ENCODE measurements around the gene DOC2B. TPM values are rescaled to one million over a fixed set of nuclear protein-coding genes. Genes with fewer than 3 reads are reported as not detected.
A peak's percentile ranks its signal among the peaks of the same experiment; 100 is the strongest.
"Not testable (repeated sequence)": the region's sequence is repeated elsewhere in the genome, so short reads cannot be mapped to it uniquely, and the experiment has no call there.

The DOC2B gene
- total RNA-seq, 1 donor from 2014 or later: 77.6 TPM

- DNase-seq (ENCODE audit: low read depth): no peak
Measured at GRCh38 chr17:146983-147761, 34.3 kb downstream of the DOC2B start.

GRCh38 chr17:146546-146945 lies 34.9 kb downstream of the DOC2B start:
- DNase-seq (ENCODE audit: low read depth): no peak

DNA sequence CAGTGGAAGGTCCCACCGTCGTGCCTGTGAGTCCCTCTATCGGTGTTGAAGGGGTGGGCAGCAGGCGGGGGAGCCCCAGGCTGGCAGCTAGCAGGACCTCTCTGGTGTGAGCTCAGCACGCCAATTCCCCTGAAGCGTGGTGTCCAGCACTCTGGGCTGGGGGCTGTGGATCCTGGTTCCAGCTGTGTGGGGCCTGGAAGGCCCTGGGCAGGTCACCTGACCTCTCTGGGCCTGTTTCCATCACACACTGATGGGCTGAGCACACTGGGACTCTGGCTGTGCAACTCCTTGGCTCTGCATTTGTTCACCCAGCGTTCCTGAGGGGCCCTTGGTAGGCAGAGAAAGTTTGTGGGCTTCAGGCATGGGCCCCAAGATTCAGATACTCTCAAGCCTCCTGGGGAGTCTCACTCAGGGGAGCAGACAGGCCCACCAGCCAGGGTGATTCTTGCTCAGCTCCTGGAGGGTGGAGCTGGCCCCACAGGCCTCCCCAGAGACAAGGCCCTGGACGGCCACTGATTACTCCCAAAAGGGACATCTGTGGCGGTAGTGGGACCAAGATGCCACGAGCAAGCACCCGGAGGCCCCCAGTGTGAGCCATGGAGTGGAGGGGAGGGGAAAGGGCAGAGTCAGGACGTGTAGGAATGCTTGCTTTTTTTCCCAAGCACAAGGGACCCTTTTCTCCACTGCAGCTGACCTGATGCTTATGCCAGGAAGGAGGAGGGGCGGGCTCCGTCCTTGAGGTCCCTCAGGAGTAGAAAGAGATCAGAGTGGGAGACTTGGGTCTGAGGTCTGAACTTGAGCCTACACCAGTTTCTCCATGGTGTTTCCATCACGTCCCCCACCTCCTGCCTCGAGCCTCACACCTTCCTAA lies 35.5 kb downstream of the DOC2B start:
- DNase-seq (ENCODE audit: low read depth): no peak

GRCh38 chr17:144936-145670 lies 36.3 kb downstream of the DOC2B start:
- no peak for DNase-seq (ENCODE audit: low read depth)

GRCh38 chr17:143785-144281 lies 37.6 kb downstream of the DOC2B start:
- peak; percentile 23 for DNase-seq (ENCODE audit: low read depth)

DNA sequence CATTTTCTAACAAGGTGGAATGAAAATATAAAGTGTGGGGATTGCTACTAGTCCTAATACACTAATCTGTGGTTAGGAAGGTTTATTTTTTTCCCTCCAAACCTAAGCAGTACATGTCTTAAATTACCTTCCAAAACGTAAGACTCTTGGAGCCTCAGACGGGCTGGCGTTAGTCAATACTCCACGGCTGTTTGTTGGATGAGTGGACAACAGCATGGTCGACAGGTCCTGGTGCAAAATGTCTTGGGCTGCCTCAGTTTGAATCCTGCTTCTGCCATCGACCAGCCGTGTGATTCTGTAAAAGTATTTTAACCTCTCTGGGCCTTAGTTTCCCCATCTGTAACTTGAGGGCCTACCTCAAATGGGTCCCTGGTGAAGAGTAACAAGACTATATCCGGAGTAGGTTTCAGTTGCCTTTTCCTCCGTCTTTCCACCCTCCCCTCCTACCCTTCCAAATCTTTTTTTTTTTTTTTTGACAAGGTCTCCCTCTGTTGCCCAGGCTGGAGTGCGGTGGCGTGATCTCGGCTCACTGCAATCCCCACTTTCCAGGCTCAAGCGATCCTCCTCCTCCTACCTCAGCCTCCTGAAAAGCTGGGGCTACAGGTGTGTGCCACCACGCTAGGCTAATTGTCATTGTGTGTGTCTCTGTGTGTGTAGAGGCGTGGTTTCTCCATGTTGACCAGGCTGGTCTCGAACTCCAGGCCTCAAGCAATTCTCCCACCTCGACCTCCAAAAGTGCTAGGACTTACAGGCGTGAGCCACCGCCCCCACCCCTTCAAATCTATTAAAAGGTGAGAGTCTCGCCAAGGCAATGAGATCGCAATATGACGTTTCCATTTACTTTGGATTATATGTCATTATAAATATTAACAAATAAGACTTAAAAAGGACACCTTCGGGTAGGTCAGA lies 38.3 kb downstream of the DOC2B start:
- DNase-seq (ENCODE audit: low read depth): no peak

DNA sequence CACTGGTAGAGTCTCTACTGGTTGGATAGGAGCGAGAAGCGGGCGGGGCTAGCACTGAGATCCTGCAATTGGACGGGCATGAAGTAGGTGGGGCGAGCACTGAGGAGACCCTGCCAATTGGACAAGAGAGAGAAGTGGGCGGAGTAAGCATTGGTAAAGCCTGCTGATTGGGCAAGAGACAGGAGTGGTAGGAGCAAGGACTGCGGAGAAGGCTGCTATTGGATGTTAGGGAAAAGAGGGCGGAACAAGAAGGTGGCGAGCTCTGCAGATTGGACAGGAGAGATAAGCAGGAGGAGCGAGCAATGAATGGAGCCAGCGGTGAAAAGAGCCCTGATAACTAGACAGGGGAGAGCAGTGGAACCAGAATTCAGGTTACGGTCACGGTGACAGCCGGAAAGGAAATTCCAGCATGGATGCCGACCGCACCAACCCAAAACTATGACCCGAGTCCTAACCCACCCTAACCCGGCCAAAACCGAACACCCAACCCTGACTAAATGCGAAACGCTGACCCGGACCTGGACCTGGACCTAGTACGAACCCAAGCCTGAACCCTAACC lies 39.3 kb downstream of the DOC2B start:
- peak; percentile 49 for DNase-seq (ENCODE audit: low read depth)

GRCh38 chr17:139401-140205 lies 41.8 kb downstream of the DOC2B start:
- not testable (repeated sequence) for DNase-seq (ENCODE audit: low read depth)

DNA sequence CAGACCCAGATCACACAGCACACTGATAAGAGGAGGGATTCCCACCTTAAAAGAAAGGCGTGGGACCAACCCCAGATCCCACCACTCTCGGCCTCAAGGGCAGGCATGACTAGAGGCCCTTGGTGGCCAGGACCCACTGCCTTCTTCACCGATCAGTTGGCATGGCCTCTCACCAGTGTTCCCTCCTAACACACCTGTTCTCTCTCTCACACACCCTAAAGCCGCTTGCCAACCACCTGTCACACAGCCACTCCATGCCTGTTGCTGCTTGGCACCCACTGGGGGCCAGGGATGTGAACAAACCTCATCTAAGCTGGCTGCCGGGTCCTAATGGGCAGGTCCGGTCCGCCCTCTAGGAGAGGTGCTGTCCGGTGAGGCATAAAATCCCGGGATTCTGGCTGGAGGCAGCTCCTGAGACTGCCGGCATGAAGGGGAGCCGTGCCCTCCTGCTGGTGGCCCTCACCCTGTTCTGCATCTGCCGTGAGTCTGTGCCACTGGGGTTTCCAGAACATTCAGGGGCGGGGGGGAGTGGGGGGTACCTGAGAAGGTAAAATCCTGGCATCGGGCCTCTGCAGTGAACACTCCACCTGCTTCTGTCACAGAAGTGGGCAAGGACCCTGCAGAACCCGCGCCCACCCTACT lies 44.2 kb downstream of the DOC2B start, which contains the start of gene SCGB1C2:
Gene SCGB1C2 (plus strand): TSS at position 404 of the 642 bp plus-strand sequence. CDS start 22 bp downstream, at position 426.
- not testable (repeated sequence) for DNase-seq (ENCODE audit: low read depth)

DNA sequence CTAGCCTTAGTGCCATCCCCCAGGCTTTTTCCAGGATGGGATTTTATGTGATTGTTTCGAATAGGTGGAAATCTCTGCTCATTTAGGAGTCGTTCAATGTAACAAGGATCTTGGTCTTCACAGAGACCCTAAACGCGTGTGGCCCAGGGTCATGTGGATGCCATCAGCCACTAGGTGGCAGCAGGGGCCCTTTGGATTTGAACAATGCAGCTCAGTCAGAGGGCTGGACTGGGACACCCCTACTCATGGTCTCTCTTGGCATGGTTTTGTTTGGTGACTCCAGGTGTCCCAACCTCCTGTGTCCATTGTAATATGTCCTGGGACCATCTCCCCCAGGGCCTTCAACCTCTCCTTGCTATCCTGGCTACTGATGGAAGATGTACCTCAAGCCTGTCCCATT lies 44.9 kb downstream of the DOC2B start:
- DNase-seq (ENCODE audit: low read depth): not testable (repeated sequence)

DNA sequence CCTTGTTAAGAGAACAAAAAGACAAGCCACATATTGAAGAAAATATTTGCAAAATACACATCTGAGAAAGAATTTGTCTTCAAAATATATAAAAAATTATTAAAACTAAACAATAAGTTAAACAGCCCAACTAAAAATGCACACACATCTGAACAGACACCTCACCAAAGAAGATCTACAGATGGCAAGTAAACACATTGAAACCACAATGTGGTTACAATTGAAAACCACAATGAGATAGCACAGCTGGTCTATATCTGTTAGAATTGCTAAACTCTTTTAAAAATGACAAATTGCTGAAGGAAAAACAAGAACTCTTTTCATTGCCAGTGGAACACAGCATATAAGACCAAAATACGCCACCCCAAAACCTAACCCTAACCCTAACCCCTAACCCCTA lies 45.6 kb downstream of the DOC2B start:
- not testable (repeated sequence) for DNase-seq (ENCODE audit: low read depth)

DNA sequence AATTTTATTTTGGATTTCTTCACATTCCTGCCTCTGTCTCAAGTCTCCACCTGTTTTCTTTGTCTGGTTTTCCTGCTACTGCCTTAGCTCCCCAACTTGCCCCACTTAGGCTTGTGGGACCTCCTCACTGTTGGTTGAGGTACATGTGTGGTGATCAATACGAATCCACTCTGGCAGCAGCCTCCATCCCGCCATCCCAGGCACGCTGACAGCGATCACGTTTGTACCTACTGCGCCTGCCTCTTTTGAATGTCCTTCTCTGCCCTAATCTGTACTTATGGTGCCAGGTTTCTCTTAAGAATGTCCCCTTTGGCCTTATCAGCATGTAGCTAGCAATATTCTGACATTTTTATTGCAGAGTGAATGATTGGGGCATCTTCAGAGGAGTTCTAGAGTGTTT lies 46.4 kb downstream of the DOC2B start:
- not testable (repeated sequence) for DNase-seq (ENCODE audit: low read depth)

DNA sequence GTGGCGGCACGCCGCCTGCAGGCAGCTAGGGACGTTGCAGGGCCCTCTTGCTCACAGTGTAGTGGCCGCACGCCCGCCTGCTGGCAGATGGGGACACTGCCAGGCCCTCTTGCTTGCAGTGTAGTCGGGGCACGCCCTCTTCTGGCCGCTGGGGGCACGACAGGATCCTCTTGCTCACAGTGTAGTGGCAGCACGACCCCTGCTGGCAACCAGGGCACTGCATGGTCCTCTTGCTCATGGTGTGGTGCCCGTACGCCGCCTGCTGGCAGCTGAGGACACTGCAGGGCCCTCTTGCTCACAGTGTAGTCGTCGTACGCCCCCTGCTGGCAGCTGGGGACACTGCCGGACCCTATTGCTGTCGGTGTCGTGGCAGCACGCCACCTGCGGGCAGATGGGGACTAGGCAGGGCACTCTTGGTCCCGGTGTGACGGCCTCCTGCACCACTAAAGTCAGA lies 47.1 kb downstream of the DOC2B start:
- not testable (repeated sequence) for DNase-seq (ENCODE audit: low read depth)

DNA sequence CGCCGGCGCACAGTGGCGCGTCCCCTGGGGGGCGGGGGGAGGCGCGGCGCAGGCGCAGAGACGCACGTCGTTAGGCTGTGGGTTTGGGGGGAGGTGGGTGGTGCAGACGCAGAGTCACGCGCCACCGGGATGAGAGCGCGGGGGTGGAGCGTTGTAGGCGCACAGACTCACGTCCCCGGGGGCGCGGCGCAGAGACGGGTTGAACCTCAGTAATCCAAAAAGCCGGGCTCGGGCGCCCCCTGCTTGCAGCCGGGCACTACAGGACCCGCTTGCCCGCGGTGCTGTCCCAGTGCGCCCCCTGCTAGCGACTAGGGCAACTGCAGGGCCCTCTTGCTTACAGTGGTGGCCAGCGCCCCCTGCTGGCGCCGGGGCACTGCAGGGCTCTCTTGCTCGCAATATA lies 47.5 kb downstream of the DOC2B start:
- not testable (repeated sequence) for DNase-seq (ENCODE audit: low read depth)

DNA sequence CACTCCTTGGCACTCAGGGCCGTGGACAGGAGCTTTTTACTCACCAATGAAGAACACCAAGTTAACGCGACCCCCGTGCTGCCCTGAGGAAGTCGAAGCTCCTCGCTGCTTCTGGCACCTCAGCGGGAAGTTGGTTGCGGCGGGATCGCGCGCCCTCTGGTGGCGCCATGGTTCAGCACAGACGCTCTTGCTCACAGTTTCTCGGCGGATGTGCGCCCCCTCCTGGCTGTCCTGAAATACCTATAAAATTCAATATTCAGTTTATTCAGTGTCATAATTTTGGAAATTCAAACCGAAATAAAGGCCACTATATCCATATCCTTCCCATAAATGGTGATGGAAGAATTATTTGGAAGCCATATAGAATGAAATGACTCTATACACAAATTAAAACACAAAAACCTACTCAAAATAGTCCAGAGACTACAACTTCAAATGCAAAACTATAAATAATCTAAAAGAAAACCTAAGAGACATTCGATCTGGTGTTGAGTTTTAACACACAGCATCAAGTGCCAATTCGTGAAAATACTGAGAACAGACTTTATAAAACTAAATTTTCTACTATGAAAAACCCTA lies 63.0 kb downstream of the DOC2B start:
- DNase-seq (ENCODE audit: low read depth): peak; percentile 24

GRCh38 chr17:113111-113510 lies 68.3 kb downstream of the DOC2B start:
- DNase-seq (ENCODE audit: low read depth): not testable (repeated sequence)
